Measurements from ENCODE around the gene CETP.
A peak's percentile ranks its signal among the peaks of the same experiment; 100 is the strongest.
"Not testable (repeated sequence)": the region's sequence is repeated elsewhere in the genome, so short reads cannot be mapped to it uniquely, and the experiment has no call there.

The CETP gene

DNA sequence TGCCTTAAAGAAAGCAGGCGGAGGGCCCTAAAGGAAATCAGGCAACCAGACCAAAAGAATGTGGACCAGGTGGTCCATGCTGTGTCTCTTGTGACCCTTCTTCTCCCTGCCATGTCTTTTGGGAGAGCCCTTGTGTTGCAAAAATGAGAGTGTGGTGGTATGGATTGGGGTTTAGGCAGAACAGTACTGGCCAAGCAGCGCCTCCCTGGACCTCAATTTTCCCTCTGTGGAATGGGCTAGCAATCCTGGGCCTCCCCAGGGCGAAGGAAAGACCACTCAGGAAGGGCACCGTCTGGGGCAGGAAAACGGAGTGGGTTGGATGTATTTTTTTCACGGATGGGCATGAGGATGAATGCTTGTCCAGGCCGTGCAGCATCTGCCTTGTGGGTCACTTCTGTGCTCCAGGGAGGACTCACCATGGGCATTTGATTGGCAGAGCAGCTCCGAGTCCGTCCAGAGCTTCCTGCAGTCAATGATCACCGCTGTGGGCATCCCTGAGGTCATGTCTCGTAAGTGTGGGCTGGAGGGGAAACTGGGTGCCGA, 20.1 kb downstream of the CETP start:
- no peak for DNase-seq (ENCODE audit: low read depth)

DNA sequence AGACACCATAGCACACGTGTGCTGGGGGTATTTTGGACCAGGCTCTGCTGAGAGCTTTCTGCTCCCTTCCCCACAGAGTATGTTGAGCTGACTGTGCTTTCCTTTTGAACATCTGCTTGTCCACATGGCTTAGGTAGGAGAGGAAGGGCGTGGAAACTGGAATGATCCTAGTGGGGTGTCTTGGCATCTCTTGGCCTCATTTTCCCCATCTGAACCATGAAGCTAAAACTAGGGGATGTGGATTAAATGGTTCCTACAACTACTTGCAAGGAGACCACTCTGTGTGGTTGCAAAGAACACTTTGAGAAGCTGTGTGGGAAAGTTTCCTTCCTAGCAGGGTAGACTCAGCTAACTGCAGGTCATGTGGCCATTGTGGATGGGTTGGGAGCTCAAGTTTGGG, 20.9 kb downstream of the CETP start:
- no peak for DNase-seq (ENCODE audit: low read depth)

DNA sequence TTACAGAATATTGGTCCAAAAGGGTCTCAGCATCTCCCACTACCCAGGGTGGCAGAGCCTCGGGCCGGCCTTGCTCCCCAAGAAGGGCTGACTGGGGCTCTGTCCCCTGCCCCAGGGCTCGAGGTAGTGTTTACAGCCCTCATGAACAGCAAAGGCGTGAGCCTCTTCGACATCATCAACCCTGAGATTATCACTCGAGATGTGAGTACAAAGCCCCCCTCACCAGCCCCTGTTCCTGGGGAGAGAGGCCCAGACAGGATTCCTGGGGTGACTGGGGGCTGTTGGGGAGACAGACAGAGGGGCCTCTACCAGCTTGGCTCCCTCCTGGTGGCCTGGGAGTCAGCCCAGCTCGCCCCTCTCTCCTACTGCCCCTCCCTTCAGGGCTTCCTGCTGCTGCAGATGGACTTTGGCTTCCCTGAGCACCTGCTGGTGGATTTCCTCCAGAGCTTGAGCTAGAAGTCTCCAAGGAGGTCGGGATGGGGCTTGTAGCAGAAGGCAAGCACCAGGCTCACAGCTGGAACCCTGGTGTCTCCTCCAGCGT, 21.5 kb downstream of the CETP start:
- DNase-seq (ENCODE audit: low read depth): no peak

DNA sequence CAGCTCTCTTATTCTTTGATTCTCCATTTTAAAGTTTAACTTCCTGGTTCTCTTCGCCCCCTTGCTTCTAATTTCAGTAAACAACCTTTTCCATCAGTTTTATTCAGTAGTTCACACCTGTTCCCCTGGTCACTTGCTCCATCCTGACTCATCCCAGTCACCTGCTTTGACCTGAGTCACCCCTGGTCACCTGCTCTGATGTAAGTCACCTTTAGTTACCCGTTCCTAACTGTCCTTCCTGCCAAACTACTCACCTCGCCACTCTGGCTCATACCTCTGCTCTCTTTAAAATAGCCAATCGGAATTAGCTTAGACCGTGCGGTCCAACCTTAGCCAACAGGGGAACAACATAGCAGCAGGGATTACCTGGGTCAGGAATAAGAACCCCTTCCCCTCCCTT, 22.9 kb downstream of the CETP start:
- no peak for DNase-seq (ENCODE audit: low read depth)

DNA sequence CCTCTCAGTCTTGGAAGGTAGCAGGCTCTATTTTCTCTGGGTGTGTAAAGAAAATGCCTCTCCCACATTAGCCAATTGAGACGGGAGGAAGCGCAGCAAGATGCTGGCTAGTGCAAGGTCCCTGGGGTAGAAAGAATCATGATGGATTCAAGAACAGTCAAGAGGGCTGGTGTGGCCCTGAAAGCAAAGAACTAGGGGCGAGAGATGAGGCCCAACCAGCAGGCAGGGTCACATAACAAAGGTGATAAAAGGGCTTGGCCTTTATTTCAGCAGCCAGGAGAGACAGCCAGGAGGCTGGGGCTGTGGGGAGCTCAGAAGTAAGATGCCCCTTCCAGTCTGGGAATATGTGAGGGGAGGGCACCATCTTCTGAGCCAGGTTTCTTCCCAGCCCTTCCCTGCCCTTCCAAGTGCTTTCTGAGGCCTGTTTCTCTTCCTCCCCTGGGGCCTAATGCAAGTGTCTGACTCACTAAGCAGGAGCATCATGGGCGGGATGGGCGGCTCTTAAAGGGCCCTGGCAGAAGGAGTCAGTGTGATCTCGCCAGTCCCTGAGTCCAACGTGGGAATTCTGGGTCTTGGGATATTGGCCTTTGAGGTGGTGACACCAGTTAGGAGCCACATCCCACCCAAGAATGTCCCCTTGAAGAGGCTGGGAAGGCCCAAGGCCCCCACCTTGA, 23.7 kb downstream of the CETP start:
- peak; percentile 92 for DNase-seq (ENCODE audit: low read depth)

DNA sequence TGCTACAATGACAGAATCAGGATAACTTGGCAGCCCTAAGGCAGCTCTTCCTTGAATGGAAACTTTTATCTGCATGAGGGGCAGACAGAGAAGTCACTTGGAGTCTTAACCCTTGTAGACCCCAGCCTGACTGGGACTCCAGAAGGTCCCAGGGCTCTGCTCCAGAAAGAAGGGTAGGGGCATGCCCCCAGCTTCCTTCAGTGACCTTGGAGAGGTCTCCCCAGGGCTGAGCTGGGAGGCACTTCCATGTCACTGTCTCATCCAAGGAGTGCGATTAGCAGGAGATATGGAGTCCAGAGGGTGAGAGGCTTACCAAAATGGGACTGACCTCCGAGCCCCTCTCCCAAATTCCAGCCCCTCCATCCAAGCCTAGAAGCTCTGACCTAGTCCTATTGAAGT, 24.2 kb downstream of the CETP start:
- DNase-seq (ENCODE audit: low read depth): no peak

DNA sequence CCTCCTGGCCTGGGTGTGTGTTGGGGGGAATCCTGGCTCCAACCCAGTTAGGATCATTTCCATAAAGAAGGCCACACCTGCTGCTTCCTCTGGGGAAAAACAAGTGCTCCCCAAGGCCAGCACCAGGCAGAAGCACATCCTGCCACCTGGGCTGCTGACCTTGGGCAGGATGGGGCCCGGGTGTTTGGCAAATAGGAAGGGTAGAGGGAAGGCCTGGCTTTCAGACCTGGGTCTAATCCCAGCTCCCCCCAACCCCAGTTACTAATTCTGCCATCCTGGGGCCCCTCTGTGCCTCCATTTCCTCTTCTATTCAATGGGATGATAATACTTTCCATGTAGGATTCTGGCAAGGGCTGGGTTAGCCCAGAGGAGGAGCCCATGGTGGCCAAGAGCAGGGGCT, 24.6 kb downstream of the CETP start:
- DNase-seq (ENCODE audit: low read depth): no peak

DNA sequence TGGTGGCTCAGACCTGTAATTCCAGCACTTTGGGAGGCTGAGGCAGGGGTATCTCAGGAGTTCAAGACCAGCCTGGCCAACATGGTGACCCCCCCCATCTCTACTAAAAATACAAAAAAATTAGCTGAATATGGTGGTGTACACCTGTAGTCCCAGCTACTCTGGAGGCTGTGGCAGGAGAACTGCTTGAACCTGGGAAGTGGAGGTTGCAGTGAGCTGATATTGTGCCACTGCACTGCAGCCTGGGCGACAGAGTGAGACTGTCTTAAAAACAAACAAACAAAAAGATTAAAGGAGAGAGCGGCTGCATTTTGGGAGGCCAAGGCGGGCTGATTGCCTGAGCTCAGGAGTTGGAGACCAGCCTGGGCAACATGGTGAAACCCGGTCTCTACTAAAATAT, 25.2 kb downstream of the CETP start:
- not testable (repeated sequence) for DNase-seq (ENCODE audit: low read depth)

DNA sequence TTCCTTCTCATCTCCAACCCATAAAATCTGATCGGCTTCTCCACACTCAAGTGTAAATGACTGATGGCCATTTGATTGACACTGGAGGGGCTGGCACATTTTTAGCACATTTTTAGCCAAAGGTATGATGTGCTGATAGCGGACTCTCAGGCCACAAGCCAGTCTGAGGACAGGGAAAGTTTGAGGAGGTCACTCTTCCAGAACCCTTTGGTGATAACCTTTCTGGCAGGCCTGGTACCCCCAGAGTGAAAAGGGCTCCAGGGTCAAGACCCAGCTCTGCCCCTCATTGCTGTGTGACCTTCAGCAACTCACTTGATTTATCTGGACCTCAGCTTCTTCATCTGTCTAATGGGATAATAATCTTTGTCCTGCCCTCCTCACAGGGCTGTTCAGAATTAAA, 25.9 kb downstream of the CETP start:
- DNase-seq (ENCODE audit: low read depth): no peak

DNA sequence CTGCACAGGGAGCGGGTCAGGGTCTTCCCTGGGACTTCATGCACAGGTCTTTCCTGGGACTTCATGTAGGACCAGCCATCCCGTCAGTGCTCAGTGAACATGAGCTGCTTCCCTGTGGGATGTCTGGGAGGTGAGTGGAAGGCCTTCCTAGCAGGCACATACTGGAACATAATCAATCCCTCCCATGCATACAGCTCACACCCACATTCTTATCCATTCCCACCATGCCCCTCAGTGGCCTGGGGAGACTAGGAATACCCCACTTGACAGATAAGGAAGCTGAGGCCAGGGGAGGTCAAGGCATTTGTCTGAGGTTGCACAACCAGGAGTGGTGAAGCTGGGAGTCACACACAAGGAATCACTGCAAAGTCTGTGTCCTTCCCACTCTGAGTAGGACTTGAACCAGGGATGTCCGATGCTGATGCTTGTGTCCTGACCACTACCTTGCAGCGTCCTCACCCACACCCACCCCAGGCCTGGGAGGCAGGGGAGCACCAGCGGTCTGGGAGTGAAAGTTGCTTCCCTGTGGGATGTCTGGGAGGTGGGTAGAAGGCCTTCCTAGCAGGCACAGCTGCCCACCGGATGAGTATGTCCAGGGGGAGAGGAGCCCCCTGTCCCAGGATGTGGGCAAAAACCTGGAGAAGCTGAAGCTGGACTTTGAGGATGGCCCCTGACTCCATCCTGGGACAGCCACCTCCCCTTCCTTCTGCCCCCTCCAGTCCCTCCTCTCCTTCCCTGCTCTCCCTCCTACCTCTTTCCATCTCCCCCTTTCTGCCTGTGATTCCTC, 26.6 kb downstream of the CETP start:
- DNase-seq (ENCODE audit: low read depth): no peak

DNA sequence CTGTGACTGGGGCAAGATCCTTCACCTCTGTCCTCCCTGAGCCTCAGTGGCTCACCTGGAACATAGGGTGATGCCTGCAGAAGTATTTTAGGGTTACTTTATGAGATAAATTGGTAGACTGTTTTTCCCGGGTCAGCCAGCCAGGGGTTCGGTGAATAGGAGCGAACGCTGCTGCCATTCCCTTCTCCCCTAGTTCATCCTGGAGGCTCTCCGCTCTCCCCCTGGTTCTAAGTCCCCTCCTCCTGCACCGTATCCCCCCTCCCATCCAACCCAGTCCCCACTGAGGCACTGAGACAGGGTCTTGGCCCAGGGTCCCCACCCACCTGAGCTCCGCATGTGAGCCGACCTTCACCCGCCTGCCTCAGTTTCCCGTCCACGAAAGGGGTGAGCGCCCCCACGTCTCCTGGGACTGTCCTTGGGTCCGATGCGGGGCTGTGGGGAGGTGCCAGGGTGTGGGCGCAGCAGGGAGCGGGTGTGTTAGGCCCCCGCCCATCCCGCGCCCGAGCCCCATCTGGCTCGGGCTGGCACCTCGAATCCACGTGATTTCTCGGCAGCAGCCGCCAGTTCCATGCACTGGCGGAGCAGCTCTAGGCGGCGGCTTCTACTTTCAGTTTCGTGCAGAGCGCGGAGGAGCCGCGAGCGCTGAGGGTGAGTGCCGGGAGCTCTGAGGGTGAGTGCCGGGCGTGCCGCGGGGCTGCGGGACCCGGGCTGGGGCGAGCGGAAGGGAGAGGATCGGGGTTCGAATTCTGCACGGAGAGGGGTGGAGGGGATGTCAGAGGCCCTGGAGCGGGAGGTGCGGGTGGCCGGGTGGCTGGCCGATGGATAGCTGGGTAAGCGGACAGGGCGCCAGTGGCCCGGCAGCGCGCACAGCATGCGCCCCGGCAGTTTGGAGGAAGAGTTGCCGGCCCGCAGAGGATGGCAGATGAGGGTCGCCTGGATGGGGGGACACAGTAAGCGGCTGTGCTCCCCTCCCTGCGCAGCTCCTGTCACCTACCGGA, 27.5 kb downstream of the CETP start, which contains the start of gene NLRC5:
Gene NLRC5, plus strand, starts transcription at position 610 of the 998 bp plus-strand sequence. CDS start 31,156 bp downstream, outside the sequence.
- DNase-seq (ENCODE audit: low read depth): peak; percentile 80

DNA sequence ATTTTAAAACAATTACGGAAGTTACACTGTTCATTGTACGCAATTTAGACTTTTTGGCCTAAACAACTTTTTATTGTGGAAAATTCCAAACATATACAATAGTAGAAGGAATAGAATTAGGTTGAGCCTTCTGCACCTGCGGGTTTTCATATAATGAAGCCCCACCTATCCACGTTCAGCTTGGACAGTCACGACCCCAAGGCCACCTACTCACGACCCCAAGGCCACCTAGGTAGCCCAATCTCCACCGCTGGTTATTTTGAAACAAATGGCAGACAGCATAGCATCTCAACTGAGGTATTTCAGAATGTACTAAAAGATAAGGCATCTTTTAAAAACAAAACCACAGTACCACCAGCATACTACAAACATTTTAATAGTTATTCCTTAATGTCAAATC, 28.2 kb downstream of the CETP start:
- no peak for DNase-seq (ENCODE audit: low read depth)

DNA sequence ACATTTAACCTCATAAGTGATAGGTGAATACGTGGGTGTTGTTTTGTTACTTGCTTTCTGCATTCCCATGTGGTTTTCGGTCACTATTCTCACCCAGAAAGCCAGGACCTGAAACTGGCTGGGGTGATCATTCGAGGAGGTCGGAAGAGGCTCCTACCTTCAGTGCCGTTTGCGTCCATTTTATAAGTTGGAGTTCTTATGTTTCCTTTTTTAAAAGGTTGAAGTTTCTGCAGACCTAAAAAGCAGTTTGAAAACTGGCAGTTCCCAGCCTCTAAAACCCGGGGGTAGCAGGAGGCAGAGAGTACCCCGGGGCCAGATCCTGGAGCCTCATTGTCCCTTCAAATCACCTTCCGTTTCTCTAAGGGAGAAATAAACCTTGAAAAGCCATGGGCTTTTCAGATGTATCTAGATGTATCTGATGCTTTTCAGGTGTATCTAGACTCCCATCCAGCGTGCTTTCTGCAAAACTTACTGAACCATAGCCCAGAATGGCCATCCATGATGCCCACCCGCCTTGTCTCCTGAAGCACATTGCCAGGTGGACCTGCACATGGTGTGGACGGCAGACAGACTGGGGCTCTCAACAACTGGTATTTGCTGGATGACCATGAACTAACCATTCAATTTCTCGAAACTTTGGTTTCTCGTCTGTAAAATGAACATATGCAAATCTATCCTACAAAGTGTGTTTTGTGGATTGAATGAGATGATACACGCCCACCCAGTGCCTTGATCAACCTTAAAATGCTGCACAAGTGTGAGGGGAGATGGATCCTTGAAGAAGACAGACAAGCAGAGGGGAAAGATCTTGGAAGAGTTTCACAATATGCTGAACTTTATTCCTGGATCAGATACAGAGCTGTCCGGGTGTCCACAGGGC, 28.9 kb downstream of the CETP start:
- no peak for DNase-seq (ENCODE audit: low read depth)

DNA sequence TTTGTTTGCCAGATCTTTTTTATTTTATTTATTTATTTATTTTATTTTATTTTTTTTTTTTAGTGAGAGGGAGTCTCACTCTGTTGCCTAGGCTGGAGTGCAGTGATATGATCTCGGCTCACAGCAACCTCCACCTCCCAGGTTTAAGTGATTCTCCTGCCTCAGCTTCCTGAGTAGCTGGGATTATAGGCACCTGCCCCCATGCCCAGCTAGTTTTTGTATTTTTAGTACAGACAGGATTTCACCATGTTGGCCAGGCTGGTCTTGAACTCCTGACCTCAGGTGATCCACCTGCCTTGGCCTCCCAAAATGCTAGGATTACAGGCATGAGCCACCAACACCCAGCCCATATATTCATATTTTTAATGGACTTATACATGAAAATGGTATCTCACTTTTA, 30.7 kb downstream of the CETP start:
- DNase-seq (ENCODE audit: low read depth): not testable (repeated sequence)

DNA sequence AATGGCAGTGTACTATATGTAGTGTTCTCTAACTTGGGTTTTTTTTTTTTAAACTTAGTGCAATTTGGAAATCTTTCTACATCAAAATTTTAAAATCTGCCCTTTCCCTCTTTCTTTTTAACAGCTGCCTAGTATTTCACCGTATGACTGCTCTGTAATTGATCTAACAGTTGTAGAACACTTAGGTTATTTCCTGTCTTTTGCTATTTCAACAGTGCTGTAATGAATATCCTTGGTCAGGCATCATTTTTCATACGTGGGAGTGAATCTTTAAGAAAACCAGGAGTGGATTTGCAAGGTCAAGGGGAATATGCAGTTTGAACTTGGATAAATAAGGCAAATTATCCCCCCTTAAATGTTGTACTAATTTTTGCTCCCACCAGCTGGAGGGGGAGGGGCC, 31.5 kb downstream of the CETP start:
- no peak for DNase-seq (ENCODE audit: low read depth)

DNA sequence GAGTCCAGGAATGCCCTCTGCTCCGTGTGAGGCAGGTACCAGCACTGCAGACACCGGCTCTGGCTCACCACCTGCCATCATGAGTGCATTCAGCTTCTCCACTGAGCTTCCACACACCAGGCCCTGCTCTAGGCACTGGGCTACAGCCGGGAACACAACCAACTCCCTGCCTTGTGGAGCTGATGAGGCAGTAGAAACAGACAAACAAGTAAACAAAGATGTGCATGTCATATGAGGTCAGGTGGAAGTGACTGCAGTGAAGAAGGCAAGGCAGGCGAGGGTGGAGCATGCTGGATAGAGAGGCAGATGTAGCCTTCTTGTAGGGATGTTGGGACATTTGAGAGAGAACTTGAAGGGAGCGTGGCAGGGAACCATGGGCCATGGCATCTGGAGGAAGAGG, 32.6 kb downstream of the CETP start:
- DNase-seq (ENCODE audit: low read depth): no peak

DNA sequence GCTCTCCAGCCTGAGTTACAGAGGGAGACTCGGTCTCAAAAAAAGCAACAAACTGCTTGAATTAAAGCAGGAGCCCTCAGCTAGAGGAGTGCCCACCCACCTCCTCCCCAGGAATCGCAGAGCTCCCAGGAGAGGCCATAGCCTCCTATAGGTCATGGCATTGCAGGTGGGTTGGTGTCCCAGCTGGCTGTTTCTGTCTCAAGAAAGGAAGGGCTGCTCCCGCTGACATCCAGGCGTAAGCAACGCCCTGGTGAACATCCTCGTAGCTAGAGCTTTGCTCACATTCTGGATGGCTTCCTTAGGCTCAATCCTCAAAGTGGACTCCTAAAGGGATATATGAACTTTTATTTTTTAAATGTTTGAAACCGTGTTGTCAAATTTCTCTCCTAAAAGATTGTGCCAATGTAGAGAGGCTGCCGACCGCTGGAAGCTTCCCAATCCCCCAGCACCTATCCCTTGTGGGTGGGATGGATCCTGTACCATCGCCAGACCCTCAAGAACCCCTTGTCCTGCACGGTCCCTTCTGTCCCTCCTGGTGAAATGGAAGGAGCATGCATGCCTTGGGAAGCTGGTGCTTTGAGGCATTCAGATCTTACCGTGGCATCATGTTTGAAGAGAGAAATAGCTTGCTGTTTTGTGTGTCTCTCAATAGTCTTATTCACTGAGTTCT, 33.5 kb downstream of the CETP start:
- DNase-seq (ENCODE audit: low read depth): no peak

DNA sequence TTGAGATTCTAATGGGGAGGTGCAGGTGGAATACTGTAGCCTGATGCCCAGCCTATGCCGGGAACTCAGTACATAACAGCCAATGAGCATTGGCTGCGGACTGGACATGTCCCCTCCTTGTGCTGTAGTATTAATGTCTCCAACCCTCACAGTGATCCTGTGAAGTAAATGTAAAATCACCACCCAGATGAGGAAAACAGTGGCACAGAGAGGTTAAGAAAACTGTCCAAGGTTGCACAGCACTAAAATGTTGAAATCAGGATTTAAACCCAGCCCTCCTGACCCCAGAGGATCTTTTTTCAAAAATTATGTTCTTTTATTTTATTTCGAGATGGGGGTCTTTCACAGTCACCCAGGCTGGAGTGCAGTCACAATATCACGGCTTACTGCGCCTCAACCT, 35.5 kb downstream of the CETP start:
- no peak for DNase-seq (ENCODE audit: low read depth)

DNA sequence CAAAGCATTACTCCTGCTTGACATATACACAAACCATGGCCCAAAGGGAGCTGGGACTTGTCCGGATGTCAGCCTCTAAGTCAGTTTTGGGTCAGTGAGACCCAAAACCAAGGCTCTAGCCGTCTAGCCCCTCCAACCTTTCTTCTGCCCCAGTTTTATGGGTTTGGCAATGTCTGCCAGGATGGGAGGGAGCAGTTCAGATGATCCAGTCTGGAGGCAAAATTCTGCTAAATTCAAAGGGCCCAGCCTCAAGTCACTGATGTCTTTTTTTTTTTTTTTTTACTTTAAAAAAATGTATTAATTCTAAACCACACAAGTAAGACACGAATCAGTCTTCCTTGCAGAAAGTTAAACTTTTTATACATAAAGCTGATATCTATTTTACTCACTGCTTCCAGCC, 36.2 kb downstream of the CETP start:
- DNase-seq (ENCODE audit: low read depth): no peak

DNA sequence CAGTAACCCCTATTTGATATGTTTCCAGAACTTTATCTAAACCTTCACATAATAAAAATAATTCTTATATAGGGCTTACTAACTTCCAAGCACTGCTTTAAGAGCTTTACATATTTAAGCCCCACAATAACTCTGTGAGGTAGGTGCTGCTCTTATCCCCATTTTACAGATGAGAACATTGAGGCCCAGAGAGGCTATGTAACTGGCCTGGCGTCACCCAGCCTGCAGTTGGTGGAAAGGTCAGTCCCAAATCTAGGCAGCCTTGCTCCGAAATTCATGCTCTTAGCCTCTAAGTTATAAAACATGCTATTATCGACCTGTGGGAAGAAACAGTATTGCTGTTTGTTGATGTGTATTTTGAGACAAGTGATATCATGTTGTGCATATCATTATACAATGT, 36.6 kb downstream of the CETP start:
- no peak for DNase-seq (ENCODE audit: low read depth)

Data from stromal cell of bone marrow (primary cell).